ENCODE data around the gene RYR1. TPM values are rescaled to one million over a fixed set of nuclear protein-coding genes. Genes with fewer than 3 reads are reported as not detected.
"Not testable (repeated sequence)": the region's sequence is repeated elsewhere in the genome, so short reads cannot be mapped to it uniquely, and the experiment has no call there.

The RYR1 gene
- total and polyA plus RNA-seq, 2 donors (not counting 1 experiment from before 2014, with no cell fraction given) = 0.43 to 3.8 TPM

DNA sequence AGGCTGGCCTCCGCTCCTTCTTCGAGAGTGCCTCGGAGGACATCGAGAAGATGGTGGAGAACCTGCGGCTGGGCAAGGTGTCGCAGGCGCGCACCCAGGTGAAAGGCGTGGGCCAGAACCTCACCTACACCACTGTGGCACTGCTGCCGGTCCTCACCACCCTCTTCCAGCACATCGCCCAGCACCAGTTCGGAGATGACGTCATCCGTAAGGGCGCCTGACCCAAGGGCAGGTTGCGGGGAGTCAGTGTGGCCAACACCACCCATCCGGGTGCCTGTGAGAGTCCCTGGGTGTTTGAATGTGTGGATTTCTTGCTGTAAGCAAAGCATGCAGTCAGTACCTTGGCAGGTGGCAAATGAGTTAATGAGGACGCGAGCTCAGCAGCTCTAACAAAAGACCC is 78.8 kb downstream of the RYR1 start:
- Mint-ChIP-seq H3K27me3 (peaks cover 15% of the 10 kb centered on the region), H3K4me3 (no peak overlapping the region), H3K4me1 (peaks cover 6% of the 10 kb centered on the region), H3K9me3 (ENCODE audit: insufficient read depth) (no peaks in the 10 kb centered on the region), H3K27ac (no peak overlapping the region)
- H3K4me3 ChIP-seq (ENCODE audit: control extremely low read depth in 1 of 5, extremely low read depth in 1 of 5, insufficient read depth in 1 of 5, low read depth in 2 of 5, low read length in 4 of 5) = no peak overlapping the region
- DNase-seq (no peak), ATAC-seq (ENCODE audit: low read depth) (no peak)
- WGBS (ENCODE audit: insufficient coverage) = 94% methylated on average over 17 of the region's 19 CpGs
- peaks cover 4 to 9% of the 10 kb centered on the region in 2 donors for H3K4me1 ChIP-seq (ENCODE audit: control insufficient read depth in 2 of 2, insufficient read depth in 2 of 2, low read length in 2 of 2)
- ChIA-PET POLR2A (interaction anchor here (0.5 kb wide), 1 partner anchor 56 kb away, joined by 4 read pairs; no protein-coding TSS in a partner anchor), CTCF (no interaction called here)
- intact Hi-C loops (cut with micrococcal nuclease) = no loop called here
- H3K4me2 ChIP-seq (replicated peaks; ENCODE audit: low read depth, low read length, poor library complexity, severe bottlenecking) = no peak overlapping the region
- TF ChIP-seq, protein P1, sequence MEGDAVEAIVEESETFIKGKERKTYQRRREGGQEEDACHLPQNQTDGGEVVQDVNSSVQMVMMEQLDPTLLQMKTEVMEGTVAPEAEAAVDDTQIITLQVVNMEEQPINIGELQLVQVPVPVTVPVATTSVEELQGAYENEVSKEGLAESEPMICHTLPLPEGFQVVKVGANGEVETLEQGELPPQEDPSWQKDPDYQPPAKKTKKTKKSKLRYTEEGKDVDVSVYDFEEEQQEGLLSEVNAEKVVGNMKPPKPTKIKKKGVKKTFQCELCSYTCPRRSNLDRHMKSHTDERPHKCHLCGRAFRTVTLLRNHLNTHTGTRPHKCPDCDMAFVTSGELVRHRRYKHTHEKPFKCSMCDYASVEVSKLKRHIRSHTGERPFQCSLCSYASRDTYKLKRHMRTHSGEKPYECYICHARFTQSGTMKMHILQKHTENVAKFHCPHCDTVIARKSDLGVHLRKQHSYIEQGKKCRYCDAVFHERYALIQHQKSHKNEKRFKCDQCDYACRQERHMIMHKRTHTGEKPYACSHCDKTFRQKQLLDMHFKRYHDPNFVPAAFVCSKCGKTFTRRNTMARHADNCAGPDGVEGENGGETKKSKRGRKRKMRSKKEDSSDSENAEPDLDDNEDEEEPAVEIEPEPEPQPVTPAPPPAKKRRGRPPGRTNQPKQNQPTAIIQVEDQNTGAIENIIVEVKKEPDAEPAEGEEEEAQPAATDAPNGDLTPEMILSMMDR (IDR thresholded peaks at IDR 0.05) = no peak
- TF ChIP-seq EZH2 (IDR thresholded peaks at IDR 0.05; ENCODE audit: borderline replicate concordance, insufficient read depth, low read depth, low read length, poor library complexity, severe bottlenecking) = no peak
- no peak overlapping the region for H3K27ac ChIP-seq (ENCODE audit: low read length in 2 of 2)
- H2AFZ ChIP-seq (ENCODE audit: insufficient read depth, low read depth, low read length, poor library complexity, severe bottlenecking) = no peak overlapping the region
- H3K79me2 ChIP-seq (ENCODE audit: control insufficient read depth, insufficient read depth, low read length) = no peaks in the 10 kb centered on the region
- no peaks in the 10 kb centered on the region for H3K36me3 ChIP-seq (replicated peaks in 1 of 2; ENCODE audit: control extremely low read depth in 1 of 2, control insufficient read depth in 1 of 2, extremely low read depth in 1 of 2, insufficient read depth in 2 of 2, low read length in 1 of 2)
- H4K20me1 ChIP-seq (ENCODE audit: control insufficient read depth, insufficient read depth, low read length, poor library complexity, severe bottlenecking) = no peaks in the 10 kb centered on the region
- no peak overlapping the region for H3K9ac ChIP-seq (ENCODE audit: low read length)
- peaks cover 0 to 3% (median 0%) of the 10 kb centered on the region in 3 donors for H3K9me3 ChIP-seq (ENCODE audit: control extremely low read depth in 1 of 3, control insufficient read depth in 2 of 3, insufficient read depth in 1 of 3, low read length in 2 of 3)
- peaks cover 0 to 8% (median 0%) of the 10 kb centered on the region in 4 experiments for H3K27me3 ChIP-seq (replicated peaks in 1 of 4; ENCODE audit: control extremely low read depth in 1 of 4, control insufficient read depth in 3 of 4, insufficient read depth in 4 of 4, low read length in 3 of 4)

DNA sequence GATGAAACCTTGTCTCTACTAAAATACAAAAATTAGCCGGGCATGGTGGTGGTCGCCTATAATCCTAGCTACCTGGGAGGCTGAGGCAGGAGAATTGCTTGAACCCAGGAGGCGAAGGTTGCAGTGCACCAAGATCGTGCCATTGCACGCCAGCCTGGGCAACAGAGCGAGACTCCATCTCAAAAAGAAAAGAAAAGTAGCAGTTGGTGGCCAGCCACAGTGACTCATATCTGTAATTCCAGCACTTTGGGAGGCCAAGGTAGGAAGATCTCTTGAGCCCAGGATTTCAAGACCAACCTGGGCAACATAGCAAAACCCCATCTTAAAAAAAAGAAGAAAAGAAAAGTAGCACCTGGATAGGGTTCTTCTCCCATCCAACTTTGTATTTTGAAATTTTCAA is 79.7 kb downstream of the RYR1 start:
- H3K9me3 ChIP-seq (ENCODE audit: control extremely low read depth in 1 of 3, control insufficient read depth in 2 of 3, insufficient read depth in 1 of 3, low read length in 2 of 3); H4K20me1 ChIP-seq (ENCODE audit: control insufficient read depth, insufficient read depth, low read length, poor library complexity, severe bottlenecking); intact Hi-C loops (cut with micrococcal nuclease); H3K4me3 Mint-ChIP-seq; H3K79me2 ChIP-seq (ENCODE audit: control insufficient read depth, insufficient read depth, low read length); POLR2A ChIA-PET; ATAC-seq (ENCODE audit: low read depth); H3K36me3 ChIP-seq (replicated peaks in 1 of 2; ENCODE audit: control extremely low read depth in 1 of 2, control insufficient read depth in 1 of 2, extremely low read depth in 1 of 2, insufficient read depth in 2 of 2, low read length in 1 of 2); H3K27me3 ChIP-seq (replicated peaks in 1 of 4; ENCODE audit: control extremely low read depth in 1 of 4, control insufficient read depth in 3 of 4, insufficient read depth in 4 of 4, low read length in 3 of 4); H3K27ac Mint-ChIP-seq; H2AFZ ChIP-seq (ENCODE audit: insufficient read depth, low read depth, low read length, poor library complexity, severe bottlenecking); H3K4me2 ChIP-seq (replicated peaks; ENCODE audit: low read depth, low read length, poor library complexity, severe bottlenecking); H3K4me1 Mint-ChIP-seq; DNase-seq; H3K4me1 ChIP-seq (ENCODE audit: control insufficient read depth in 2 of 2, insufficient read depth in 2 of 2, low read length in 2 of 2); H3K9me3 Mint-ChIP-seq (ENCODE audit: insufficient read depth); H3K4me3 ChIP-seq (ENCODE audit: control extremely low read depth in 1 of 5, extremely low read depth in 1 of 5, insufficient read depth in 1 of 5, low read depth in 2 of 5, low read length in 4 of 5); H3K9ac ChIP-seq (ENCODE audit: low read length); H3K27ac ChIP-seq (ENCODE audit: low read length in 2 of 2): not testable (repeated sequence)
- 65% methylated on average over 6 of the region's 6 CpGs for WGBS (ENCODE audit: insufficient coverage)
- CTCF ChIA-PET = interaction anchor here (1.0 to 3.8 kb wide), 4 partner anchors 31 to 439 kb away, joined by 3 to 31 read pairs (median 4); partner anchors contain the start of genes FAM98C, MRPS12 and SARS2
- H3K27me3 Mint-ChIP-seq = peaks cover 11% of the 10 kb centered on the region

All from B cell (primary cell).